Measurements from ENCODE around the gene OR51B2. TPM values are rescaled to one million over a fixed set of nuclear protein-coding genes. Genes with fewer than 3 reads are reported as not detected.

OR51B2 gene
- total RNA-seq, 1 experiment from 2014 or later: not detected

DNA sequence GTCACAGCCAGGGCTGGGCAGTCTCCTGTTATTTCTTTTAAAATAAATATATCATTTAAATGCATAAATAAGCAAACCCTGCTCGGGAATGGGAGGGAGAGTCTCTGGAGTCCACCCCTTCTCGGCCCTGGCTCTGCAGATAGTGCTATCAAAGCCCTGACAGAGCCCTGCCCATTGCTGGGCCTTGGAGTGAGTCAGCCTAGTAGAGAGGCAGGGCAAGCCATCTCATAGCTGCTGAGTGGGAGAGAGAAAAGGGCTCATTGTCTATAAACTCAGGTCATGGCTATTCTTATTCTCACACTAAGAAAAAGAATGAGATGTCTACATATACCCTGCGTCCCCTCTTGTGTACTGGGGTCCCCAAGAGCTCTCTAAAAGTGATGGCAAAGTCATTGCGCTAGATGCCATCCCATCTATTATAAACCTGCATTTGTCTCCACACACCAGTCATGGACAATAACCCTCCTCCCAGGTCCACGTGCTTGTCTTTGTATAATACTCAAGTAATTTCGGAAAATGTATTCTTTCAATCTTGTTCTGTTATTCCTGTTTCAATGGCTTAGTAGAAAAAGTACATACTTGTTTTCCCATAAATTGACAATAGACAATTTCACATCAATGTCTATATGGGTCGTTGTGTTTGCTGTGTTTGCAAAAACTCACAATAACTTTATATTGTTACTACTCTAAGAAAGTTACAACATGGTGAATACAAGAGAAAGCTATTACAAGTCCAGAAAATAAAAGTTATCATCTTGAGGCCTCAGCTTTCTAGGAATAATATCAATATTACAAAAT is 35.8 kb downstream of the OR51B2 start:
- CTCF ChIA-PET: no interaction called here
- Histone ChIP-seq H3K4me1 (ENCODE audit: control insufficient read depth, insufficient read depth, low read length) (no peaks in the 10 kb centered on the region), H3K27ac (ENCODE audit: low read length) (no peak overlapping the region), H3K36me3 (ENCODE audit: control insufficient read depth, insufficient read depth, low read length) (no peaks in the 10 kb centered on the region), H3K27me3 (ENCODE audit: control insufficient read depth, insufficient read depth, low read length) (no peaks in the 10 kb centered on the region), H3K4me3 (ENCODE audit: low read depth in 2 of 2, low read length in 2 of 2) (no peak overlapping the region), H3K9me3 (ENCODE audit: control insufficient read depth, insufficient read depth, low read depth, low read length) (no peaks in the 10 kb centered on the region)
- intact Hi-C loops (cut with micrococcal nuclease; ENCODE audit: unreplicated experiment) (loop anchor here (10.0 kb wide), 1 partner anchor 1104 kb away; no protein-coding TSS in a partner anchor), in situ Hi-C loops (cut with HindIII; ENCODE audit: low pct_unique_long_range_greater_than_20kb, low sequenced_read_pairs) (no loop called here)
- POLR2A ChIA-PET: no interaction called here
- DNase-seq (ENCODE audit: low read depth, low spot score) (no peak), ATAC-seq (no peak)
- no TSS peak for BruUV-seq (replicated peaks)
- TF ChIP-seq TCF7L2 (IDR thresholded peaks at IDR 0.05; ENCODE audit: low read depth, low read length) (no peak), POLR2AphosphoS5 (IDR thresholded peaks at IDR 0.05; ENCODE audit: low read depth, low read length) (no peak), SIN3A (IDR thresholded peaks at IDR 0.05; ENCODE audit: borderline replicate concordance, insufficient read depth, low read depth, low read length) (no peak)
- TF ChIP-seq, protein P1, sequence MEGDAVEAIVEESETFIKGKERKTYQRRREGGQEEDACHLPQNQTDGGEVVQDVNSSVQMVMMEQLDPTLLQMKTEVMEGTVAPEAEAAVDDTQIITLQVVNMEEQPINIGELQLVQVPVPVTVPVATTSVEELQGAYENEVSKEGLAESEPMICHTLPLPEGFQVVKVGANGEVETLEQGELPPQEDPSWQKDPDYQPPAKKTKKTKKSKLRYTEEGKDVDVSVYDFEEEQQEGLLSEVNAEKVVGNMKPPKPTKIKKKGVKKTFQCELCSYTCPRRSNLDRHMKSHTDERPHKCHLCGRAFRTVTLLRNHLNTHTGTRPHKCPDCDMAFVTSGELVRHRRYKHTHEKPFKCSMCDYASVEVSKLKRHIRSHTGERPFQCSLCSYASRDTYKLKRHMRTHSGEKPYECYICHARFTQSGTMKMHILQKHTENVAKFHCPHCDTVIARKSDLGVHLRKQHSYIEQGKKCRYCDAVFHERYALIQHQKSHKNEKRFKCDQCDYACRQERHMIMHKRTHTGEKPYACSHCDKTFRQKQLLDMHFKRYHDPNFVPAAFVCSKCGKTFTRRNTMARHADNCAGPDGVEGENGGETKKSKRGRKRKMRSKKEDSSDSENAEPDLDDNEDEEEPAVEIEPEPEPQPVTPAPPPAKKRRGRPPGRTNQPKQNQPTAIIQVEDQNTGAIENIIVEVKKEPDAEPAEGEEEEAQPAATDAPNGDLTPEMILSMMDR (IDR thresholded peaks at IDR 0.05): no peak
- TF ChIP-seq, protein P2, sequence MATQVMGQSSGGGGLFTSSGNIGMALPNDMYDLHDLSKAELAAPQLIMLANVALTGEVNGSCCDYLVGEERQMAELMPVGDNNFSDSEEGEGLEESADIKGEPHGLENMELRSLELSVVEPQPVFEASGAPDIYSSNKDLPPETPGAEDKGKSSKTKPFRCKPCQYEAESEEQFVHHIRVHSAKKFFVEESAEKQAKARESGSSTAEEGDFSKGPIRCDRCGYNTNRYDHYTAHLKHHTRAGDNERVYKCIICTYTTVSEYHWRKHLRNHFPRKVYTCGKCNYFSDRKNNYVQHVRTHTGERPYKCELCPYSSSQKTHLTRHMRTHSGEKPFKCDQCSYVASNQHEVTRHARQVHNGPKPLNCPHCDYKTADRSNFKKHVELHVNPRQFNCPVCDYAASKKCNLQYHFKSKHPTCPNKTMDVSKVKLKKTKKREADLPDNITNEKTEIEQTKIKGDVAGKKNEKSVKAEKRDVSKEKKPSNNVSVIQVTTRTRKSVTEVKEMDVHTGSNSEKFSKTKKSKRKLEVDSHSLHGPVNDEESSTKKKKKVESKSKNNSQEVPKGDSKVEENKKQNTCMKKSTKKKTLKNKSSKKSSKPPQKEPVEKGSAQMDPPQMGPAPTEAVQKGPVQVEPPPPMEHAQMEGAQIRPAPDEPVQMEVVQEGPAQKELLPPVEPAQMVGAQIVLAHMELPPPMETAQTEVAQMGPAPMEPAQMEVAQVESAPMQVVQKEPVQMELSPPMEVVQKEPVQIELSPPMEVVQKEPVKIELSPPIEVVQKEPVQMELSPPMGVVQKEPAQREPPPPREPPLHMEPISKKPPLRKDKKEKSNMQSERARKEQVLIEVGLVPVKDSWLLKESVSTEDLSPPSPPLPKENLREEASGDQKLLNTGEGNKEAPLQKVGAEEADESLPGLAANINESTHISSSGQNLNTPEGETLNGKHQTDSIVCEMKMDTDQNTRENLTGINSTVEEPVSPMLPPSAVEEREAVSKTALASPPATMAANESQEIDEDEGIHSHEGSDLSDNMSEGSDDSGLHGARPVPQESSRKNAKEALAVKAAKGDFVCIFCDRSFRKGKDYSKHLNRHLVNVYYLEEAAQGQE (IDR thresholded peaks at IDR 0.05; ENCODE audit: insufficient read depth in 1 of 2, low read depth in 2 of 2, low read length in 1 of 2): no peak

DNA sequence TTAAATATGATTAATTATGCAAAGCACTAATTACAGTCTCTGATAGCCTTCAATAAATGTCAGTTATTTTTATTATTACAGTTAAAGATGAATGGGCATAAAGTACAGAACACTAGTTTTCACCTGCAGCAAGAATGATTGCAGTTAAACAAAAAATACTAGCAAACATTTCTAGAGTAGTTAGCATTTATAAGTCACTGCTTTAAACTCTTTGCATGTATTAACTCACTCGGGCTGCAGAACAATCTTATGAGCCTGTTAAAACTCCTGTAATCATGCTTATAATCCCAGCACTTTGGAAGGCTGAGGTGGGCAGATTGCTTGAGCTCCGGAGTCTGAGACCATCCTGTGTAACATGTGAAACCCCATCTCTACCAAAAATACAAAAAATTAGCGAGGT is 37.2 kb downstream of the OR51B2 start:
- no peaks in the 10 kb centered on the region for H3K27me3 ChIP-seq (ENCODE audit: control insufficient read depth, insufficient read depth, low read length)
- intact Hi-C loops (cut with micrococcal nuclease; ENCODE audit: unreplicated experiment) (loop anchor here (10.0 kb wide), 1 partner anchor 1102 kb away; no protein-coding TSS in a partner anchor), in situ Hi-C loops (cut with HindIII; ENCODE audit: low pct_unique_long_range_greater_than_20kb, low sequenced_read_pairs) (no loop called here)
- POLR2A ChIA-PET: no interaction called here
- TF ChIP-seq, protein P1 (IDR thresholded peaks at IDR 0.05): no peak
- TF ChIP-seq SIN3A (IDR thresholded peaks at IDR 0.05; ENCODE audit: borderline replicate concordance, insufficient read depth, low read depth, low read length) (no peak), POLR2AphosphoS5 (IDR thresholded peaks at IDR 0.05; ENCODE audit: low read depth, low read length) (no peak), TCF7L2 (IDR thresholded peaks at IDR 0.05; ENCODE audit: low read depth, low read length) (no peak)
- TF ChIP-seq, protein P2 (IDR thresholded peaks at IDR 0.05; ENCODE audit: insufficient read depth in 1 of 2, low read depth in 2 of 2, low read length in 1 of 2): no peak
- no peaks in the 10 kb centered on the region for H3K36me3 ChIP-seq (ENCODE audit: control insufficient read depth, insufficient read depth, low read length)
- H3K4me3 ChIP-seq (ENCODE audit: low read depth in 2 of 2, low read length in 2 of 2): no peak overlapping the region
- H3K27ac ChIP-seq (ENCODE audit: low read length): no peak overlapping the region
- no peak for ATAC-seq
- no TSS peak for BruUV-seq (replicated peaks)
- no peak for DNase-seq (ENCODE audit: low read depth, low spot score)
- no peaks in the 10 kb centered on the region for H3K9me3 ChIP-seq (ENCODE audit: control insufficient read depth, insufficient read depth, low read depth, low read length)
- CTCF ChIA-PET: no interaction called here
- H3K4me1 ChIP-seq (ENCODE audit: control insufficient read depth, insufficient read depth, low read length): no peaks in the 10 kb centered on the region

Data from Panc1 (cell line).